Astrocyte of the cerebellum (primary cell): ENCODE measurements around the gene MLH1.
A peak's percentile ranks its signal among the peaks of the same experiment; 100 is the strongest.

Source experiments
- DNase-seq: peaks from one replicate; pipeline ENCODE4 v3.0.0-alpha.2; 2011; ENCODE audit warnings: low read depth
- H3K4me3 ChIP-seq: 2 replicates; pipeline ENCODE4 v1.5.1; 2011; ENCODE audit warnings: mild to moderate bottlenecking, low read depth, low read length, moderate library complexity
- CTCF ChIP-seq: IDR thresholded peaks from 2 replicates; pipeline ENCODE4 v1.5.1; 2012; ENCODE audit warnings: low read length, low read depth, moderate library complexity, mild to moderate bottlenecking; ENCODE audit errors: missing control alignments
- in situ Hi-C: cut with HindIII; loops from 2 replicates; pipeline ENCODE4 v1.10.0; 2017; ENCODE audit warnings: low sequenced_read_pairs

MLH1 gene

GRCh38 chr3:36973139-36973538 lies 20.2 kb upstream of the MLH1 start:
- TF ChIP-seq CTCF, result no peak
- DNase-seq, result no peak
- no peak overlapping the region for H3K4me3 ChIP-seq
- in situ Hi-C loops, result no loop called here

GRCh38 chr3:36981006-36981405 lies 12.3 kb upstream of the MLH1 start:
- no peak for TF ChIP-seq CTCF
- no peak for DNase-seq
- in situ Hi-C loops, result no loop called here
- H3K4me3 ChIP-seq, result no peak overlapping the region

DNA sequence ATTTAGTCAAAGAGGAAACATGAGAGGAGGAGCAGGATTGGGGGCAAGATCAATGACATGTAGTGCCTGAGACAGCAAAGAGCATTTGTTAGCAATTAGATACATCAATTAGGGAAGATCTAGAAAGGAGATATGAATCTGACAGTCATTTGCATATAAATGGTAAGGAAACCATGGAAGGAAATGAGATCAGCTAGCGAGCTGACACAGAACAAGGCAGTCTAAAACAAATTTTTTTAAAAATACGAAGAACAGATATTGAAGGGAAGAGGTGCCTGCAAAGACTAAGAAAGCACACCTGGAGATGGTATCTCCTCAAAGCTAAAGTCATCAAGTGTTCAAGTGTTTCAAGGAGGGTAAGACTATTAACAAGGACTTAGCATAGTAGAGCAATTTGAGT lies 5.0 kb upstream of the MLH1 start:
- no peak overlapping the region for H3K4me3 ChIP-seq
- in situ Hi-C loops, result no loop called here
- DNase-seq, result no peak
- TF ChIP-seq CTCF, result no peak

GRCh38 chr3:36989005-36989404 lies 4.3 kb upstream of the MLH1 start:
- no peak for DNase-seq
- H3K4me3 ChIP-seq, result no peak overlapping the region
- in situ Hi-C loops, result no loop called here
- TF ChIP-seq CTCF, result no peak

DNA sequence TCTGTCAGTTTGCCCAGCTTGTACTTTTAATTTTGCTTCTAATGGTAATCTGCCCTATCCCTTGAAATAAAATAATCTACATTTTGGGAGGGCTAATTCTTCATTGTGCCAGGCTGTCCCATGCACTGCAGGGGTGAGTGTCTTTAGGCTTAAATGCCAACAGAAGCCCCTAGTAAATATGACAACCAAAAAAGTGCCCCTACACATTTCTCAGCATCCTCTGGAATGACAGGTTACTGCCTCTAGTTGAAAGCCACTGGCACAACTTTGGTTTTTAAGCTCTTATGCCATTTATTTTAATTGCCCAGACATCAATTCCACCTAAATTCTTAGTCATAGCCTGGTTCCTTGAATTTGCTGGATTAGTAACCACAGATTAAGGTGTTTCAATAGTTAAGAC lies 3.8 kb upstream of the MLH1 start:
- peak overlapping the region; percentile 9 for H3K4me3 ChIP-seq
- no peak for DNase-seq
- TF ChIP-seq CTCF, result no peak
- in situ Hi-C loops, result no loop called here

DNA sequence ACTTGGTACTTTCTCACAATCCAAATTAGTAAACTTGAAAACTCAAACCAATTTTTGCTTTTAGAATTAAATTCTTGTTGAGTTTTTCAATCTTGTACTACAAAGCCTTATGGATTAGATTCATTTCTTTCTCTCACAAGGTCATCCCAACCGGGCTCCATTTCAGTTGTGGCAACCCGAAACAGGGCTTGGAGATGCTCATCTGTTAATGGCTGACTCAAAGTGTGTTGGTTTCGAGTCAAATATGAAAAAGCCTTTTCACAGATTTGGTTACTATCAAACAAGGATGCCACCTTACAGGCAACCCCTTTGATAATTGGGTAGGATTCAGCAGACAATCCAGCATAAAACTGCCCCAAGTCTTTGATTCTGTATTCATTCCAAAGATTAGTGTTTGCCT lies 2.2 kb upstream of the MLH1 start:
- H3K4me3 ChIP-seq, result peak overlapping the region; percentile 63
- no peak for DNase-seq
- in situ Hi-C loops, result no loop called here
- TF ChIP-seq CTCF, result no peak
